ENCODE data around the gene MPP2.
A peak's percentile ranks its signal among the peaks of the same experiment; 100 is the strongest.

Gene MPP2

GRCh38 chr17:43906951-43907424 lies 348 bp downstream of the MPP2 start:
- H3K4me1 ChIP-seq (ENCODE audit: insufficient read depth, poor library complexity, severe bottlenecking) = peaks cover 4% of the 10 kb centered on the region
- no peak overlapping the region for H3K27ac ChIP-seq (ENCODE audit: poor library complexity, severe bottlenecking)
- H3K36me3 ChIP-seq (ENCODE audit: low read depth) = no peaks in the 10 kb centered on the region
- peaks cover 17% of the 10 kb centered on the region for H3K27me3 ChIP-seq (ENCODE audit: insufficient read depth, poor library complexity, severe bottlenecking)
- peak overlapping the region; percentile 41 for H3K4me3 ChIP-seq (ENCODE audit: severe bottlenecking)
- TF ChIP-seq CTCF (IDR thresholded peaks at IDR 0.05; ENCODE audit: poor library complexity, severe bottlenecking) = no peak
- no peak for DNase-seq (ENCODE audit: low spot score)
- H3K9me3 ChIP-seq (ENCODE audit: severe bottlenecking) = no peaks in the 10 kb centered on the region
- 0 out of 3 replicates have a peak, but pooled peaks have one; percentile 1 for ATAC-seq (ENCODE audit: low read depth)

GRCh38 chr17:43905985-43906852 lies 1.1 kb downstream of the MPP2 start:
- Histone ChIP-seq H3K4me3 (ENCODE audit: severe bottlenecking) (peak overlapping the region; percentile 41), H3K27ac (ENCODE audit: poor library complexity, severe bottlenecking) (no peak overlapping the region), H3K36me3 (ENCODE audit: low read depth) (no peaks in the 10 kb centered on the region), H3K4me1 (ENCODE audit: insufficient read depth, poor library complexity, severe bottlenecking) (peaks cover 4% of the 10 kb centered on the region), H3K27me3 (ENCODE audit: insufficient read depth, poor library complexity, severe bottlenecking) (peaks cover 17% of the 10 kb centered on the region), H3K9me3 (ENCODE audit: severe bottlenecking) (no peaks in the 10 kb centered on the region)
- DNase-seq (ENCODE audit: low spot score) (no peak), ATAC-seq (ENCODE audit: low read depth) (peak; percentile 68)
- no peak for TF ChIP-seq CTCF (IDR thresholded peaks at IDR 0.05; ENCODE audit: poor library complexity, severe bottlenecking)

GRCh38 chr17:43905400-43905984 lies 1.8 kb downstream of the MPP2 start:
- no peaks in the 10 kb centered on the region for H3K36me3 ChIP-seq (ENCODE audit: low read depth)
- H3K27me3 ChIP-seq (ENCODE audit: insufficient read depth, poor library complexity, severe bottlenecking) = peaks cover 17% of the 10 kb centered on the region
- H3K27ac ChIP-seq (ENCODE audit: poor library complexity, severe bottlenecking) = no peak overlapping the region
- no peak for DNase-seq (ENCODE audit: low spot score)
- no peak overlapping the region for H3K4me3 ChIP-seq (ENCODE audit: severe bottlenecking)
- no peaks in the 10 kb centered on the region for H3K9me3 ChIP-seq (ENCODE audit: severe bottlenecking)
- no peak for TF ChIP-seq CTCF (IDR thresholded peaks at IDR 0.05; ENCODE audit: poor library complexity, severe bottlenecking)
- ATAC-seq (ENCODE audit: low read depth) = no peak
- H3K4me1 ChIP-seq (ENCODE audit: insufficient read depth, poor library complexity, severe bottlenecking) = peaks cover 4% of the 10 kb centered on the region

GRCh38 chr17:43901861-43902589 lies 5.3 kb downstream of the MPP2 start:
- Histone ChIP-seq H3K27me3 (ENCODE audit: insufficient read depth, poor library complexity, severe bottlenecking) (peaks cover 3% of the 10 kb centered on the region), H3K4me1 (ENCODE audit: insufficient read depth, poor library complexity, severe bottlenecking) (no peaks in the 10 kb centered on the region), H3K4me3 (ENCODE audit: severe bottlenecking) (no peak overlapping the region), H3K27ac (ENCODE audit: poor library complexity, severe bottlenecking) (no peak overlapping the region), H3K36me3 (ENCODE audit: low read depth) (no peaks in the 10 kb centered on the region), H3K9me3 (ENCODE audit: severe bottlenecking) (no peaks in the 10 kb centered on the region)
- DNase-seq (ENCODE audit: low spot score) = no peak
- ATAC-seq (ENCODE audit: low read depth) = no peak
- no peak for TF ChIP-seq CTCF (IDR thresholded peaks at IDR 0.05; ENCODE audit: poor library complexity, severe bottlenecking)

Data from RWPE2 (cell line).